ENCODE results near the gene PTPRN2. TPM values are rescaled to one million over a fixed set of nuclear protein-coding genes. Genes with fewer than 3 reads are reported as not detected.

PTPRN2 gene
- total RNA-seq, 2 donors from 2014 or later: 26.1 to 55.5 TPM

DNA sequence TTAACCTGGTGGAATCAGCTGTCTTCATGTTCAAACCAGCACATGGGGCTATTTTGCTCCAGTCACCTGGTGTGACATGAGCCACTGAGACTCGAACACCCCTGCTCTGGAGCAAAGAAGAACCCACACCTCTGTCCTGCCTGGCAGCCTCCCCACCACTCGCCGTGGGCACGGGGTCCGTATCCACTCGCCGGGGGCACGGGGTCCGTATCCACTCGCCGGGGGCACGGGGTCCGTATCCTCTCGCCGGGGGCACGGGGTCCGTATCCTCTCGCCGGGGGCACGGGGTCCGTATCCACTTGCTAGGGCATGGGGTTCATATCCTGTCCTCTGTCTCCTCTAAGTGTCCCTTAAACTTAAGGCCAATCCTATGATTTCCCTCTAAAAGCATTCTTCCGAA lies 558.7 kb downstream of the PTPRN2 start:
- no peaks in the 10 kb centered on the region for H3K9me3 ChIP-seq
- 91% methylated on average over 22 of the region's 22 CpGs for WGBS
- intact Hi-C loops (cut with DNase I): no loop called here
- no peak for TF ChIP-seq POLR2AphosphoS5 (IDR thresholded peaks at IDR 0.05)
- no peak for TF ChIP-seq POLR2A (IDR thresholded peaks at IDR 0.05)
- no peak for TF ChIP-seq CTCF (IDR thresholded peaks at IDR 0.05)
- H3K36me3 ChIP-seq: no peaks in the 10 kb centered on the region
- H3K27me3 ChIP-seq (replicated peaks; ENCODE audit: insufficient read depth): no peaks in the 10 kb centered on the region
- H3K27ac ChIP-seq: peak overlapping the region in 1 of 2 donors; percentile 52
- no peak for DNase-seq (ENCODE audit: low spot score)
- H3K4me1 ChIP-seq (replicated peaks): no peaks in the 10 kb centered on the region
- no peak overlapping the region for H3K4me3 ChIP-seq

GRCh38 chr7:158028290-158028941 lies 559.2 kb downstream of the PTPRN2 start:
- H3K4me3 ChIP-seq: no peak overlapping the region
- WGBS: 76% methylated on average over 20 of the region's 22 CpGs
- peak; percentile 40 for DNase-seq (ENCODE audit: low spot score)
- no peaks in the 10 kb centered on the region for H3K36me3 ChIP-seq
- no peaks in the 10 kb centered on the region for H3K9me3 ChIP-seq
- intact Hi-C loops (cut with DNase I): no loop called here
- no peak for TF ChIP-seq CTCF (IDR thresholded peaks at IDR 0.05)
- H3K27me3 ChIP-seq (replicated peaks; ENCODE audit: insufficient read depth): no peaks in the 10 kb centered on the region
- no peaks in the 10 kb centered on the region for H3K4me1 ChIP-seq (replicated peaks)
- H3K27ac ChIP-seq: peak overlapping the region in 1 of 2 donors; percentile 52

DNA sequence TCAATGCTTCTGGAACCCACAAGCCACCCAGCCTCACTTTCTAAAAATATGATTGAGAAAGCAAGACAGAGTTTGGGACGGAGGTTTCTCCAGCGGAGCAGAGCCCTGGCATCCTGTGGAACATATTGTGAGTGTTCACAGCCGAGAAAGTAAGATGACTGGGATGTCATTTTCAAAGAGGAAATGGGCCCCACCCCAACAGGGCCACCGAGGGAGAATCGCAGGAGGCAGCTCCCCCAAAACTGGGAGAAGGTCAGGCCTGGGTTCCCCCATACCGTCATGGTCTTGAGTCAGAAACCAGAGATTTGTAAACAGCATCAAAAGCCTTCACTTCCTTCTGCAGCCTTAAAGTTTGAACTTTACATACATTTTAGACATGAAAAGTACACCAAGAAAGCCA lies 560.0 kb downstream of the PTPRN2 start:
- intact Hi-C loops (cut with DNase I): no loop called here
- Histone ChIP-seq H3K27me3 (replicated peaks; ENCODE audit: insufficient read depth) (no peaks in the 10 kb centered on the region), H3K9me3 (no peaks in the 10 kb centered on the region), H3K36me3 (no peaks in the 10 kb centered on the region), H3K27ac (no peak overlapping the region), H3K4me3 (no peak overlapping the region), H3K4me1 (replicated peaks) (no peaks in the 10 kb centered on the region)
- TF ChIP-seq POLR2AphosphoS5 (IDR thresholded peaks at IDR 0.05): no peak
- TF ChIP-seq POLR2A (IDR thresholded peaks at IDR 0.05): no peak
- TF ChIP-seq CTCF (IDR thresholded peaks at IDR 0.05): no peak
- WGBS: 96% methylated on average over 6 of the region's 6 CpGs
- no peak for DNase-seq (ENCODE audit: low spot score)

DNA sequence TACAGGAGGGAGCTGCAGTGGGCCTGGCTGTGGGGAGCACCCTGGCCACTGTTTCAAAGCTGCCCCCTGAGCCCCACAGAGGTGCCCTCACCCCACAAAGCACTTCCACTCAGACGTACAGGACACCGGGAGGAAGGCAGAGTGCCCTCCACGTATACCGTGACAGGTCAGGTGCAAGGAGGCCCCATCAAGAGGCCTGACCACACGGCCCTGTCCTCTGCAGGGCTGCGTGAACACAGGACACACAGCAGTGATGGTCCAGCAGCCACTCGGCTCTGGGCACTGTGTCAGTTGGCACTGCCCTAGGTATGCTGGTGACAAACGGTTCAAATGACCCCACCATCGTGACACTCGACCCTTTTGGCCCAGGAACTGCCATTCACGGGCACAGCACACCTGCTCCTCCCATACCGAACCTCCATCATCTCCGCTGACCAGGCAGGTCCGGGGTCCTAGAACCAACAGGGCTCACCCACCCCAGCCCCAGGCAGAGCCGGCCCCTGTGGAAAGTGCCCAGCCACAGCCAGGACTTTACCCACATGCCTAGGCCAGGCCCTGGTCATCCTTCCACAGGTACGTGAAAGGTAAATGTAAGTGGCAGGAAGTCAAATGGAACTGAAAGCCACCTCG lies 560.9 kb downstream of the PTPRN2 start:
- no peak for DNase-seq (ENCODE audit: low spot score)
- Histone ChIP-seq H3K4me3 (no peak overlapping the region), H3K27ac (no peak overlapping the region), H3K27me3 (replicated peaks; ENCODE audit: insufficient read depth) (no peaks in the 10 kb centered on the region), H3K36me3 (no peaks in the 10 kb centered on the region), H3K4me1 (replicated peaks) (no peaks in the 10 kb centered on the region), H3K9me3 (no peaks in the 10 kb centered on the region)
- intact Hi-C loops (cut with DNase I): no loop called here
- WGBS: 95% methylated on average over 17 of the region's 17 CpGs
- TF ChIP-seq POLR2A (IDR thresholded peaks at IDR 0.05): no peak

GRCh38 chr7:158025686-158026600 lies 561.7 kb downstream of the PTPRN2 start:
- no peaks in the 10 kb centered on the region for H3K9me3 ChIP-seq
- H3K27ac ChIP-seq: no peak overlapping the region
- WGBS: 88% methylated on average over 30 of the region's 30 CpGs
- H3K27me3 ChIP-seq (replicated peaks; ENCODE audit: insufficient read depth): no peaks in the 10 kb centered on the region
- H3K36me3 ChIP-seq: no peaks in the 10 kb centered on the region
- no peak overlapping the region for H3K4me3 ChIP-seq
- H3K4me1 ChIP-seq (replicated peaks): no peaks in the 10 kb centered on the region
- intact Hi-C loops (cut with DNase I): no loop called here
- TF ChIP-seq POLR2A (IDR thresholded peaks at IDR 0.05) (no peak), CTCF (IDR thresholded peaks at IDR 0.05) (no peak), POLR2AphosphoS5 (IDR thresholded peaks at IDR 0.05) (no peak)
- DNase-seq (ENCODE audit: low spot score): no peak
